RWPE2 (cell line): ENCODE measurements around the gene C19orf67.

Source experiments
- ATAC-seq: fragments of 200-7000 bp; cut with Tn5 transposase; 3 replicates; pipeline ENCODE4 v1.9.1; 2021; ENCODE audit warnings: low read depth
- DNase-seq: peaks from one replicate; pipeline ENCODE4 v3.0.0-alpha.2; 2020; ENCODE audit warnings: low spot score
- H3K27ac ChIP-seq: fragments of 450-650 bp; 2 replicates; pipeline ENCODE4 v1.5.1; 2017; ENCODE audit warnings: mild to moderate bottlenecking; ENCODE audit not compliant: poor library complexity, severe bottlenecking
- H3K27me3 ChIP-seq: fragments of 250-450 bp; sonication (Bioruptor Pico); 2 replicates; pipeline ENCODE4 v1.5.1; 2021; ENCODE audit warnings: mild to moderate bottlenecking, moderate library complexity; ENCODE audit not compliant: insufficient read depth, poor library complexity, severe bottlenecking
- H3K36me3 ChIP-seq: fragments of 250-450 bp; sonication (Bioruptor Pico); 2 replicates; pipeline ENCODE4 v1.5.1; 2020; ENCODE audit warnings: low read depth, mild to moderate bottlenecking, moderate library complexity
- H3K4me1 ChIP-seq: fragments of 250-450 bp; sonication (Bioruptor Pico); 2 replicates; pipeline ENCODE4 v1.5.1; 2021; ENCODE audit warnings: mild to moderate bottlenecking, moderate library complexity; ENCODE audit not compliant: insufficient read depth, poor library complexity, severe bottlenecking
- H3K4me3 ChIP-seq: fragments of 250-450 bp; sonication (Bioruptor Pico); 2 replicates; pipeline ENCODE4 v1.5.1; 2021; ENCODE audit warnings: mild to moderate bottlenecking, moderate library complexity; ENCODE audit not compliant: severe bottlenecking
- H3K9me3 ChIP-seq: fragments of 250-450 bp; sonication (Bioruptor Pico); 2 replicates; pipeline ENCODE4 v1.5.1; 2021; ENCODE audit warnings: mild to moderate bottlenecking, moderate library complexity; ENCODE audit not compliant: severe bottlenecking
- CTCF ChIP-seq: fragments of 450-650 bp; IDR thresholded peaks from one replicate; pipeline ENCODE4 v1.5.1; 2017; ENCODE audit warnings: mild to moderate bottlenecking, moderate library complexity; ENCODE audit not compliant: poor library complexity, severe bottlenecking

The C19orf67 gene

GRCh38 chr19:14080887-14081796 is 4.4 kb downstream of the C19orf67 start:
- Histone ChIP-seq H3K27me3 (no peaks in the 10 kb centered on the region), H3K4me3 (peak overlapping the region; percentile 62), H3K9me3 (no peaks in the 10 kb centered on the region), H3K36me3 (no peaks in the 10 kb centered on the region), H3K27ac (peak overlapping the region; percentile 35), H3K4me1 (no peaks in the 10 kb centered on the region)
- no peak for TF ChIP-seq CTCF
- DNase-seq = peak; percentile 95
- ATAC-seq = peak; percentile 92

GRCh38 chr19:14078411-14078810 is 7.2 kb downstream of the C19orf67 start:
- ATAC-seq (no peak), DNase-seq (no peak)
- no peak for TF ChIP-seq CTCF
- H3K4me3 ChIP-seq = no peak overlapping the region
- no peak overlapping the region for H3K27ac ChIP-seq
- H3K36me3 ChIP-seq = no peaks in the 10 kb centered on the region
- H3K27me3 ChIP-seq = no peaks in the 10 kb centered on the region
- H3K4me1 ChIP-seq = no peaks in the 10 kb centered on the region
- H3K9me3 ChIP-seq = no peaks in the 10 kb centered on the region

- Histone ChIP-seq H3K36me3 (no peaks in the 10 kb centered on the region), H3K27me3 (peaks cover 8% of the 10 kb centered on the region), H3K4me1 (no peaks in the 10 kb centered on the region), H3K4me3 (peak overlapping the region; percentile 62), H3K9me3 (no peaks in the 10 kb centered on the region), H3K27ac (peak overlapping the region; percentile 32)
- DNase-seq (no peak), ATAC-seq (peak; percentile 33; the same call in 2 of the 3 replicates)
- no peak for TF ChIP-seq CTCF
Measured at GRCh38 chr19:14073925-14074838, 11.4 kb downstream of the C19orf67 start.

GRCh38 chr19:14073261-14073924 is 12.2 kb downstream of the C19orf67 start:
- no peaks in the 10 kb centered on the region for H3K4me1 ChIP-seq
- no peaks in the 10 kb centered on the region for H3K36me3 ChIP-seq
- peak; percentile 98 for TF ChIP-seq CTCF
- ATAC-seq (peak; percentile 71), DNase-seq (no peak)
- H3K27me3 ChIP-seq = peaks cover 8% of the 10 kb centered on the region
- peak overlapping the region; percentile 62 for H3K4me3 ChIP-seq
- H3K27ac ChIP-seq = peak overlapping the region; percentile 32
- H3K9me3 ChIP-seq = no peaks in the 10 kb centered on the region
